HCT116 (cell line): ENCODE measurements around the gene PDLIM4. TPM values are rescaled to one million over a fixed set of nuclear protein-coding genes. Genes with fewer than 3 reads are reported as not detected.

Experiments used
- ATAC-seq: fragments of 200-7000 bp; cut with Tn5 transposase; 2 replicates; pipeline ENCODE4 v1.9.1; 2020; ENCODE audit warnings: mild to moderate bottlenecking, moderate library complexity
- BruUV-seq: library from RNA; stranded (reverse); fragments of 400-500 nt; replicated peaks from 2 replicates; lab custom pipeline; 2021; lab: Mats Ljungman, UMichigan
- CTCF ChIA-PET: fragments of 300-600 bp; sonication (Branson Sonifier 250); formaldehyde crosslinking; loops from one replicate; lab custom pipeline; 2021; ENCODE audit warnings: antibody characterized with exemption; lab: Charles Lee
- POLR2A ChIA-PET: fragments of 300-600, 350-600 bp; sonication (Branson Sonifier 250); formaldehyde crosslinking; loops from one replicate; lab custom pipeline; 2021; ENCODE audit warnings: antibody characterized with exemption; lab: Charles Lee
- RAD21 ChIA-PET, 2 experiments: fragments of 300-600 bp; sonication (Branson Sonifier 250); formaldehyde crosslinking; loops; one replicate each; lab custom pipeline; 2023; ENCODE audit warnings: low total read pairs in 2 of 2; ENCODE audit not compliant: uncharacterized antibody in 2 of 2, unreplicated experiment in 2 of 2, low non-redundant PET in 1 of 2; lab: Charles Lee
- DNase-seq: peaks from one replicate; pipeline ENCODE4 v3.0.0-alpha.2; 2010; ENCODE audit warnings: low read depth, low spot score
- H2AFZ ChIP-seq: fragments of 200-600 bp; shearing (Covaris generic), sonication (generic); 2 replicates; pipeline ENCODE4 v1.6.1; 2017; ENCODE audit warnings: low read depth, mixed run types, mixed read lengths, antibody characterized with exemption, low read length; ENCODE audit not compliant: poor library complexity, severe bottlenecking
- H3K27ac ChIP-seq: 2 replicates; pipeline ENCODE4 v1.5.1; 2012; ENCODE audit warnings: low read depth, low read length
- H3K27me3 ChIP-seq: fragments of 200-600 bp; sonication (generic); 2 replicates; pipeline ENCODE4 v1.6.1; 2016; ENCODE audit warnings: mixed run types, low read length, mixed read lengths; ENCODE audit not compliant: insufficient read depth
- H3K36me3 ChIP-seq, 2 experiments: fragments of 200-500 bp in 1 of 2; fragments of 200-600 bp in 1 of 2; sonication (Bioruptor generic) in 1 of 2; sonication (generic) in 1 of 2; 2 replicates each; pipeline versions ENCODE4 v1.5.1 to v1.6.1; 2014 to 2016; ENCODE audit warnings: low read length in 2 of 2, inconsistent platforms in 1 of 2, mixed read lengths in 1 of 2, mixed run types in 1 of 2; ENCODE audit not compliant: insufficient read depth in 2 of 2, control insufficient read depth in 1 of 2
- H3K4me1 ChIP-seq, 2 experiments: fragments of 200-600 bp in 1 of 2; sonication (generic) in 1 of 2; 2 replicates each; pipeline versions ENCODE4 v1.5.1 to v1.6.1; 2012 to 2017; ENCODE audit warnings: low read length in 2 of 2, inconsistent platforms in 1 of 2, mild to moderate bottlenecking in 1 of 2, mixed read lengths in 1 of 2, mixed run types in 1 of 2, moderate library complexity in 1 of 2; ENCODE audit not compliant: insufficient read depth in 2 of 2, control insufficient read depth in 1 of 2
- H3K4me2 ChIP-seq: fragments of 200-600 bp; sonication (generic); 2 replicates; pipeline ENCODE4 v1.6.1; 2017; ENCODE audit warnings: mixed run types, low read length, mixed read lengths
- H3K4me3 ChIP-seq, 2 experiments: fragments of 200-600 bp in 1 of 2; sonication (generic) in 1 of 2; replicated peaks in 1 of 2; 2 replicates each; pipeline ENCODE4 v1.5.1; 2011 to 2016; ENCODE audit warnings: low read length in 2 of 2, control low read depth in 1 of 2, low read depth in 1 of 2, mild to moderate bottlenecking in 1 of 2, mixed read lengths in 1 of 2, mixed run types in 1 of 2
- H3K79me2 ChIP-seq: fragments of 200-600 bp; sonication (generic); 2 replicates; pipeline ENCODE4 v1.6.1; 2017; ENCODE audit warnings: mild to moderate bottlenecking, mixed run types, low read length, moderate library complexity, mixed read lengths; ENCODE audit not compliant: insufficient read depth
- H3K9ac ChIP-seq: fragments of 200-600 bp; sonication (generic); 2 replicates; pipeline ENCODE4 v1.6.1; 2016; ENCODE audit warnings: low read length, mixed read lengths
- H3K9me2 ChIP-seq: fragments of 200-600 bp; sonication (generic), shearing (Covaris generic); 2 replicates; pipeline ENCODE4 v1.6.1; 2017; ENCODE audit warnings: mixed run types, mild to moderate bottlenecking, moderate library complexity; ENCODE audit not compliant: insufficient read depth
- H3K9me3 ChIP-seq, 2 experiments: fragments of 200-500 bp in 1 of 2; fragments of 200-600 bp in 1 of 2; sonication (Bioruptor generic) in 1 of 2; sonication (generic) in 1 of 2; 2 replicates each; pipeline ENCODE4 v1.6.1; 2014 to 2017; ENCODE audit warnings: low read length in 2 of 2, mixed read lengths in 2 of 2, inconsistent platforms in 1 of 2, low read depth in 1 of 2, mild to moderate bottlenecking in 1 of 2, mixed run types in 1 of 2, moderate library complexity in 1 of 2; ENCODE audit not compliant: control insufficient read depth in 1 of 2, insufficient read depth in 1 of 2
- H4K20me1 ChIP-seq: fragments of 200-600 bp; sonication (generic), shearing (Covaris generic); 2 replicates; pipeline ENCODE4 v1.6.1; 2017; ENCODE audit warnings: mixed run types, mild to moderate bottlenecking, moderate library complexity; ENCODE audit not compliant: insufficient read depth
- CBX3 ChIP-seq: IDR thresholded peaks from 2 replicates; pipeline ENCODE4 v1.6.1; 2012; ENCODE audit warnings: low read depth
- JUND ChIP-seq: IDR thresholded peaks from 2 replicates; pipeline ENCODE4 v1.6.1; 2012
- POLR2AphosphoS5 ChIP-seq: IDR thresholded peaks from 2 replicates; pipeline ENCODE4 v1.6.1; 2011; ENCODE audit warnings: mild to moderate bottlenecking, low read depth, low read length, moderate library complexity
- RAD21 ChIP-seq: IDR thresholded peaks from 2 replicates; pipeline ENCODE4 v1.6.1; 2012; ENCODE audit warnings: low read depth, mild to moderate bottlenecking
- SRF ChIP-seq: IDR thresholded peaks from 2 replicates; pipeline ENCODE4 v1.6.1; 2012; ENCODE audit warnings: low read depth
- YY1 ChIP-seq: IDR thresholded peaks from 2 replicates; pipeline ENCODE4 v1.6.1; 2011; ENCODE audit warnings: low read length, low read depth, moderate library complexity, mild to moderate bottlenecking; ENCODE audit not compliant: insufficient replicate concordance; ENCODE audit errors: extremely low read depth
- ZFX ChIP-seq: fragments of 450-650 bp; IDR thresholded peaks from 2 replicates; pipeline ENCODE4 v1.6.1; 2017
- intact Hi-C: fragments of 100-400 bp; cut with micrococcal nuclease; formaldehyde crosslinking; loops from 2 replicates; pipeline ENCODE4 v1.10.0; 2022
- total RNA-seq: library from RNA; stranded (reverse); gene quantifications from one replicate; pipeline ENCODE4 v1.2.1, GENCODE V29; 2021; ENCODE audit not compliant: unreplicated experiment
- TF ChIP-seq, protein P1 (sequence below): IDR thresholded peaks from 2 replicates; pipeline ENCODE4 v1.6.1; 2012; ENCODE audit warnings: low read depth

Gene PDLIM4
- total RNA-seq, 1 experiment from 2014 or later: not detected

DNA sequence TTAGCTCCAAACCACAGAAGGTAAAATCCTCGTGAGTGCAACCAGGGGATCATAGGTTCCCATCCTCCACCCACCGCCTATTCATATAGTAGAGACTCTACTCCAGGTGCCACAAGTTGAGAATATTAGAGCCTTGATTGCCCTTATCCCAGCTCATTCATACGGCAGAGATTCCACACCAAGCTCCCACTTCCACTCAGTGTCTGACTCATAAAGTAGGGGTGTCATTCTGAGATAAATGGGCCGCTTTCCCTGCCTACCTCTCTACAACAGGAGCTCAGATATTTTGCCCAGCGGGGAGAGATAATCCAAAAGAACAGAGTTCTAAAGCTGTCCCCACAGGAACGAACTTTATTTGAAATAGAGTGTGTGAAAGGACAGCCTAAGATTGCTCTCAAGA, 46.1 kb downstream of the PDLIM4 start:
- Histone ChIP-seq H4K20me1 (no peaks in the 10 kb centered on the region), H3K4me2 (no peak overlapping the region), H3K27me3 (no peaks in the 10 kb centered on the region), H3K9ac (no peak overlapping the region), H3K9me2 (no peaks in the 10 kb centered on the region), H3K4me1 (no peaks in the 10 kb centered on the region), H3K9me3 (no peaks in the 10 kb centered on the region), H3K36me3 (no peaks in the 10 kb centered on the region), H3K79me2 (no peaks in the 10 kb centered on the region), H2AFZ (no peak overlapping the region), H3K27ac (no peak overlapping the region), H3K4me3 (no peak overlapping the region)
- ChIA-PET RAD21 (no interaction called here), CTCF (interaction anchor here (2.1 kb wide), 1 partner anchor 10 kb away, joined by 4 read pairs; no protein-coding TSS in a partner anchor), POLR2A (interaction anchor here (1.8 kb wide), 1 partner anchor 10 kb away, joined by 8 read pairs; the partner anchor contains the start of gene SLC22A4)
- intact Hi-C loops: no loop called here
- no TSS peak for BruUV-seq
- no peak for DNase-seq
- TF ChIP-seq CBX3: no peak
- no peak for TF ChIP-seq RAD21
- TF ChIP-seq SRF: no peak
- TF ChIP-seq ZFX: no peak
- TF ChIP-seq POLR2AphosphoS5: no peak
- TF ChIP-seq, protein P1, sequence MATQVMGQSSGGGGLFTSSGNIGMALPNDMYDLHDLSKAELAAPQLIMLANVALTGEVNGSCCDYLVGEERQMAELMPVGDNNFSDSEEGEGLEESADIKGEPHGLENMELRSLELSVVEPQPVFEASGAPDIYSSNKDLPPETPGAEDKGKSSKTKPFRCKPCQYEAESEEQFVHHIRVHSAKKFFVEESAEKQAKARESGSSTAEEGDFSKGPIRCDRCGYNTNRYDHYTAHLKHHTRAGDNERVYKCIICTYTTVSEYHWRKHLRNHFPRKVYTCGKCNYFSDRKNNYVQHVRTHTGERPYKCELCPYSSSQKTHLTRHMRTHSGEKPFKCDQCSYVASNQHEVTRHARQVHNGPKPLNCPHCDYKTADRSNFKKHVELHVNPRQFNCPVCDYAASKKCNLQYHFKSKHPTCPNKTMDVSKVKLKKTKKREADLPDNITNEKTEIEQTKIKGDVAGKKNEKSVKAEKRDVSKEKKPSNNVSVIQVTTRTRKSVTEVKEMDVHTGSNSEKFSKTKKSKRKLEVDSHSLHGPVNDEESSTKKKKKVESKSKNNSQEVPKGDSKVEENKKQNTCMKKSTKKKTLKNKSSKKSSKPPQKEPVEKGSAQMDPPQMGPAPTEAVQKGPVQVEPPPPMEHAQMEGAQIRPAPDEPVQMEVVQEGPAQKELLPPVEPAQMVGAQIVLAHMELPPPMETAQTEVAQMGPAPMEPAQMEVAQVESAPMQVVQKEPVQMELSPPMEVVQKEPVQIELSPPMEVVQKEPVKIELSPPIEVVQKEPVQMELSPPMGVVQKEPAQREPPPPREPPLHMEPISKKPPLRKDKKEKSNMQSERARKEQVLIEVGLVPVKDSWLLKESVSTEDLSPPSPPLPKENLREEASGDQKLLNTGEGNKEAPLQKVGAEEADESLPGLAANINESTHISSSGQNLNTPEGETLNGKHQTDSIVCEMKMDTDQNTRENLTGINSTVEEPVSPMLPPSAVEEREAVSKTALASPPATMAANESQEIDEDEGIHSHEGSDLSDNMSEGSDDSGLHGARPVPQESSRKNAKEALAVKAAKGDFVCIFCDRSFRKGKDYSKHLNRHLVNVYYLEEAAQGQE: no peak
- no peak for TF ChIP-seq JUND
- TF ChIP-seq YY1: no peak
- ATAC-seq: no peak
